HEK293T (cell line): ENCODE results near the gene ASPDH.

Experiments
- ARNT ChIP-seq: fragments of 450-650 bp; IDR thresholded peaks from 2 replicates; pipeline ENCODE4 v1.6.1; 2017; ENCODE audit warnings: mild to moderate bottlenecking
- BHLHE40 ChIP-seq: fragments of 450-650 bp; IDR thresholded peaks from 2 replicates; pipeline ENCODE4 v1.6.1; 2016; ENCODE audit warnings: mild to moderate bottlenecking, moderate library complexity, borderline replicate concordance
- ELF4 ChIP-seq: fragments of 450-650 bp; IDR thresholded peaks from 2 replicates; pipeline ENCODE4 v1.6.1; 2017; ENCODE audit warnings: antibody characterized with exemption
- FOXK2 ChIP-seq: fragments of 450-650 bp; IDR thresholded peaks from 2 replicates; pipeline ENCODE4 v1.6.1; 2016; ENCODE audit warnings: mild to moderate bottlenecking
- FOXM1 ChIP-seq: fragments of 450-650 bp; IDR thresholded peaks from 2 replicates; pipeline ENCODE4 v1.6.1; 2017; ENCODE audit warnings: mild to moderate bottlenecking, borderline replicate concordance
- LEF1 ChIP-seq: fragments of 450-650 bp; IDR thresholded peaks from 2 replicates; pipeline ENCODE4 v1.6.1; 2017; ENCODE audit warnings: mild to moderate bottlenecking, borderline replicate concordance
- NFRKB ChIP-seq: fragments of 450-650 bp; IDR thresholded peaks from 2 replicates; pipeline ENCODE4 v1.6.1; 2016; ENCODE audit warnings: mild to moderate bottlenecking, moderate library complexity
- SP1 ChIP-seq: fragments of 450-650 bp; IDR thresholded peaks from 2 replicates; pipeline ENCODE4 v1.6.1; 2017
- SUZ12 ChIP-seq: fragments of 450-650 bp; IDR thresholded peaks from 2 replicates; pipeline ENCODE4 v1.6.1; 2016; ENCODE audit warnings: mild to moderate bottlenecking

GRCh38 chr19:50465986-50466705 is 47.6 kb downstream of the ASPDH start:
- TF ChIP-seq BHLHE40: no peak
- TF ChIP-seq NFRKB: no peak
- no peak for TF ChIP-seq FOXK2
- no peak for TF ChIP-seq SUZ12
- no peak for TF ChIP-seq ELF4
- no peak for TF ChIP-seq FOXM1
- TF ChIP-seq LEF1: no peak
- no peak for TF ChIP-seq ARNT
- TF ChIP-seq SP1: no peak
